ENCODE measurements around the gene SLC29A1. TPM values are rescaled to one million over a fixed set of nuclear protein-coding genes. Genes with fewer than 3 reads are reported as not detected.

SLC29A1 gene
- total RNA-seq, 1 experiment from 2014 or later = 7.0 TPM

- ChIA-PET CTCF (interaction anchor here (0.6 to 1.7 kb wide), 2 partner anchors 27 to 139 kb away, joined by 3 to 8 read pairs; no protein-coding TSS in a partner anchor), POLR2A (interaction anchor here (1.2 to 2.7 kb wide), 2 partner anchors 48 to 66 kb away, joined by 4 to 17 read pairs; partner anchors contain the start of gene HSP90AB1)
- no peak overlapping the region for H3K27ac Mint-ChIP-seq (ENCODE audit: low read depth, unreplicated experiment)
- TF ChIP-seq, protein P1, sequence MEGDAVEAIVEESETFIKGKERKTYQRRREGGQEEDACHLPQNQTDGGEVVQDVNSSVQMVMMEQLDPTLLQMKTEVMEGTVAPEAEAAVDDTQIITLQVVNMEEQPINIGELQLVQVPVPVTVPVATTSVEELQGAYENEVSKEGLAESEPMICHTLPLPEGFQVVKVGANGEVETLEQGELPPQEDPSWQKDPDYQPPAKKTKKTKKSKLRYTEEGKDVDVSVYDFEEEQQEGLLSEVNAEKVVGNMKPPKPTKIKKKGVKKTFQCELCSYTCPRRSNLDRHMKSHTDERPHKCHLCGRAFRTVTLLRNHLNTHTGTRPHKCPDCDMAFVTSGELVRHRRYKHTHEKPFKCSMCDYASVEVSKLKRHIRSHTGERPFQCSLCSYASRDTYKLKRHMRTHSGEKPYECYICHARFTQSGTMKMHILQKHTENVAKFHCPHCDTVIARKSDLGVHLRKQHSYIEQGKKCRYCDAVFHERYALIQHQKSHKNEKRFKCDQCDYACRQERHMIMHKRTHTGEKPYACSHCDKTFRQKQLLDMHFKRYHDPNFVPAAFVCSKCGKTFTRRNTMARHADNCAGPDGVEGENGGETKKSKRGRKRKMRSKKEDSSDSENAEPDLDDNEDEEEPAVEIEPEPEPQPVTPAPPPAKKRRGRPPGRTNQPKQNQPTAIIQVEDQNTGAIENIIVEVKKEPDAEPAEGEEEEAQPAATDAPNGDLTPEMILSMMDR (IDR thresholded peaks at IDR 0.05; ENCODE audit: unreplicated experiment) = no peak
- H3K4me1 Mint-ChIP-seq (ENCODE audit: insufficient read depth, unreplicated experiment) = peaks cover 20% of the 10 kb centered on the region
- no peak overlapping the region for H3K4me3 Mint-ChIP-seq (ENCODE audit: unreplicated experiment)
- no peaks in the 10 kb centered on the region for H3K9me3 Mint-ChIP-seq (ENCODE audit: unreplicated experiment)
- BruUV-seq (replicated peaks) = no TSS peak
- no peaks in the 10 kb centered on the region for H3K27me3 Mint-ChIP-seq (ENCODE audit: insufficient read depth, unreplicated experiment)
- H3K36me3 Mint-ChIP-seq (ENCODE audit: insufficient read depth, unreplicated experiment) = no peaks in the 10 kb centered on the region
- intact Hi-C loops (cut with micrococcal nuclease) = no loop called here
- DNase-seq (ENCODE audit: unreplicated experiment) = no peak
Measured at GRCh38 chr6:44199883-44200282, 23.5 kb upstream of the SLC29A1 start.

- peak; percentile 71 for DNase-seq (ENCODE audit: unreplicated experiment)
- Mint-ChIP-seq H3K36me3 (ENCODE audit: insufficient read depth, unreplicated experiment) (no peaks in the 10 kb centered on the region), H3K27ac (ENCODE audit: low read depth, unreplicated experiment) (peak overlapping the region; percentile 69), H3K4me1 (ENCODE audit: insufficient read depth, unreplicated experiment) (peaks cover 20% of the 10 kb centered on the region), H3K4me3 (ENCODE audit: unreplicated experiment) (no peak overlapping the region), H3K9me3 (ENCODE audit: unreplicated experiment) (no peaks in the 10 kb centered on the region), H3K27me3 (ENCODE audit: insufficient read depth, unreplicated experiment) (no peaks in the 10 kb centered on the region)
- CTCF ChIA-PET = interaction anchor here (0.6 to 1.7 kb wide), 7 partner anchors 12 to 132 kb away, joined by 3 to 8 read pairs (median 4); no protein-coding TSS in a partner anchor
- BruUV-seq (replicated peaks) = no TSS peak
- intact Hi-C loops (cut with micrococcal nuclease) = no loop called here
- TF ChIP-seq, protein P1 (IDR thresholded peaks at IDR 0.05; ENCODE audit: unreplicated experiment) = no peak
- POLR2A ChIA-PET = interaction anchor here (0.6 to 2.7 kb wide), 11 partner anchors 16 to 728 kb away, joined by 3 to 17 read pairs (median 4); partner anchors contain the start of gene HSP90AB1
Measured at GRCh38 chr6:44201200-44201599, 22.2 kb upstream of the SLC29A1 start.

GRCh38 chr6:44201638-44202303, 21.6 kb upstream of the SLC29A1 start:
- Mint-ChIP-seq H3K36me3 (ENCODE audit: insufficient read depth, unreplicated experiment) (no peaks in the 10 kb centered on the region), H3K27ac (ENCODE audit: low read depth, unreplicated experiment) (peak overlapping the region; percentile 69), H3K9me3 (ENCODE audit: unreplicated experiment) (no peaks in the 10 kb centered on the region), H3K27me3 (ENCODE audit: insufficient read depth, unreplicated experiment) (no peaks in the 10 kb centered on the region), H3K4me1 (ENCODE audit: insufficient read depth, unreplicated experiment) (peaks cover 20% of the 10 kb centered on the region), H3K4me3 (ENCODE audit: unreplicated experiment) (no peak overlapping the region)
- TF ChIP-seq, protein P1 (IDR thresholded peaks at IDR 0.05; ENCODE audit: unreplicated experiment) = no peak
- peak; percentile 73 for DNase-seq (ENCODE audit: unreplicated experiment)
- ChIA-PET POLR2A (interaction anchor here (0.5 to 2.7 kb wide), 11 partner anchors 16 to 263 kb away, joined by 3 to 17 read pairs (median 3); partner anchors contain the start of gene HSP90AB1), CTCF (interaction anchor here (0.6 to 1.7 kb wide), 6 partner anchors 11 to 132 kb away, joined by 3 to 8 read pairs (median 4); no protein-coding TSS in a partner anchor)
- intact Hi-C loops (cut with micrococcal nuclease) = no loop called here
- BruUV-seq (replicated peaks) = no TSS peak

DNA sequence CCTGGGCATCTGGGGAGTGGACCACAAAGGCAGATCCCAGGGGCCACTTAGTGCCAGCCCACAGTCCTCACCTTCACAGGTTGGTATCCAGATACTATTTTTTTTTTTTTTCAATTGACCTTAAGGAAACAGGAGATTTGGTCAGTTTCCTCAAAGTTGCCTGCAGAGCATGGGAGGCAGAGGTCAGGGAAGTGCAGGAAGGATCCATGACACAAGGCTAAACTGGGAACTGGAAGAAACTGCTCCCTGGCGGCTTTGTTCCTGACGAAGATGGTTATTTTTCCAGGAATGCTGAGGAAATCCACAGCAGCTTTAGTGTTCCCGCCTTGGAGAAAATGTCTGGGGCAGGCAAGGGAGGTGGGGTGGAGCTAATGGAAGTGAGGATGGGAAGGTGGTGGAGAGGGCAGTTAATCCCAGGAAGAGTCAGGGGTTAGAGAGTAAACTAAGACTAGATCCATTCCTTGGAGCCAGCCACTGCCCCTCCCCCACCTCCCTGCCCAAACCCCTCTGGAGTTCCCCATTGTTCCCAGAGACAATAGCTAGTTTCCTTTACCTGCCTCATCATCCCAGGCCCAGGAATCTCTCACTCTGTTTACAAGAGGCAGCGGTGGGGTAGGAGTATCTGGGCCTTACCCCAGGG, 20.9 kb upstream of the SLC29A1 start:
- H3K9me3 Mint-ChIP-seq (ENCODE audit: unreplicated experiment) = no peaks in the 10 kb centered on the region
- no peak overlapping the region for H3K27ac Mint-ChIP-seq (ENCODE audit: low read depth, unreplicated experiment)
- peaks cover 20% of the 10 kb centered on the region for H3K4me1 Mint-ChIP-seq (ENCODE audit: insufficient read depth, unreplicated experiment)
- TF ChIP-seq, protein P1 (IDR thresholded peaks at IDR 0.05; ENCODE audit: unreplicated experiment) = no peak
- DNase-seq (ENCODE audit: unreplicated experiment) = no peak
- no peaks in the 10 kb centered on the region for H3K27me3 Mint-ChIP-seq (ENCODE audit: insufficient read depth, unreplicated experiment)
- POLR2A ChIA-PET = interaction anchor here (0.5 to 2.7 kb wide), 7 partner anchors 19 to 264 kb away, joined by 3 to 17 read pairs (median 3); partner anchors contain the start of gene HSP90AB1
- no peak overlapping the region for H3K4me3 Mint-ChIP-seq (ENCODE audit: unreplicated experiment)
- intact Hi-C loops (cut with micrococcal nuclease) = no loop called here
- BruUV-seq (replicated peaks) = no TSS peak
- CTCF ChIA-PET = interaction anchor here (0.6 to 1.3 kb wide), 5 partner anchors 10 to 136 kb away, joined by 3 to 5 read pairs (median 3); no protein-coding TSS in a partner anchor
- no peaks in the 10 kb centered on the region for H3K36me3 Mint-ChIP-seq (ENCODE audit: insufficient read depth, unreplicated experiment)
